LNCaP clone FGC (cell line): Measurements from ENCODE around the gene DENND2C.

Source experiments
- DNase-seq: peaks from one replicate; pipeline ENCODE4 v3.0.0-alpha.2; 2011; ENCODE audit warnings: low read depth
- H3K4me3 ChIP-seq: 2 replicates; pipeline ENCODE4 v1.5.1; 2011; ENCODE audit warnings: mild to moderate bottlenecking, low read depth, low read length, control low read depth
- TF ChIP-seq, protein P1 (sequence below): IDR thresholded peaks from 2 replicates; pipeline ENCODE4 v1.5.1; 2012; ENCODE audit warnings: mild to moderate bottlenecking; ENCODE audit not compliant: control insufficient read depth, insufficient read depth; ENCODE audit errors: extremely low read depth

Gene DENND2C

DNA sequence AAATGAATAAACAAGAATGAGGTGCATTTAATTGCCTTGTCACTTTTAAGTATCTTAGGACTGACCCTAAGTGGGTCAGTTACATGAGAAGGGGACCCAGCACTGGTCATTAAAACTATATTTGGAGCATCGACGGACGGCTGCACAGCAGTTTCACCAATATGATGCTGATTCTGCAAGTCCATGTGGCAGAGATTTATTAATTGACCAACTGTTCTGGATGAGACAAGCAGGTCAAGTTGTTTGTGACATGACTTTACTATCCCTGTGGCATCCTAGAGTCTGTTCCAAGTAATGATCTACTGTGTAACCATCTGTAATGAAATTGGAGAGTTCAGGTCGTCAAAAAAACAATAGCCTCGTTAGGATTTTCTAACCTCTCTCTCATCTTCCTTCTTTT, 16.0 kb upstream of the DENND2C start:
- TF ChIP-seq, protein P1, sequence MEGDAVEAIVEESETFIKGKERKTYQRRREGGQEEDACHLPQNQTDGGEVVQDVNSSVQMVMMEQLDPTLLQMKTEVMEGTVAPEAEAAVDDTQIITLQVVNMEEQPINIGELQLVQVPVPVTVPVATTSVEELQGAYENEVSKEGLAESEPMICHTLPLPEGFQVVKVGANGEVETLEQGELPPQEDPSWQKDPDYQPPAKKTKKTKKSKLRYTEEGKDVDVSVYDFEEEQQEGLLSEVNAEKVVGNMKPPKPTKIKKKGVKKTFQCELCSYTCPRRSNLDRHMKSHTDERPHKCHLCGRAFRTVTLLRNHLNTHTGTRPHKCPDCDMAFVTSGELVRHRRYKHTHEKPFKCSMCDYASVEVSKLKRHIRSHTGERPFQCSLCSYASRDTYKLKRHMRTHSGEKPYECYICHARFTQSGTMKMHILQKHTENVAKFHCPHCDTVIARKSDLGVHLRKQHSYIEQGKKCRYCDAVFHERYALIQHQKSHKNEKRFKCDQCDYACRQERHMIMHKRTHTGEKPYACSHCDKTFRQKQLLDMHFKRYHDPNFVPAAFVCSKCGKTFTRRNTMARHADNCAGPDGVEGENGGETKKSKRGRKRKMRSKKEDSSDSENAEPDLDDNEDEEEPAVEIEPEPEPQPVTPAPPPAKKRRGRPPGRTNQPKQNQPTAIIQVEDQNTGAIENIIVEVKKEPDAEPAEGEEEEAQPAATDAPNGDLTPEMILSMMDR: no peak
- H3K4me3 ChIP-seq: no peak overlapping the region
- DNase-seq: no peak

- H3K4me3 ChIP-seq: no peak overlapping the region
- no peak for DNase-seq
- TF ChIP-seq, protein P1: no peak
Measured at GRCh38 chr1:114677691-114678090, 7.8 kb upstream of the DENND2C start.

DNA sequence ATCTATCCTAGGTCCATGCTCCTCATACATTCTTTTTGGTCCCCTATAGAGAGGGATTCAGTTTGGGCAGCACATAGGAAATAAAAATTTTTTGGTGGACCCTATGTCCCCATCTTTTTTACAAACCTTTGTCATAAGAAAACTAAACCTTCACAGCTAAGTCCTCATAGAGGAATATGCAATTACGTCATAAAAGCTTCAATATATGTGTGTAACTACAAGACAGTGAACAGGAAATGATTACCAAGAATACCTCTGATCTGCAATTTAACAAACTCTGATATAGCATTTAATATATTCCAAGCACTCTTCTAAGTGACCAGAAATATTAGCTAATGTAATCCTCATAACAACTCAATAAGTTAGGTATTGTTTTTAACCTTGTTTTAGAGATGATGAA, 6.3 kb upstream of the DENND2C start:
- H3K4me3 ChIP-seq: no peak overlapping the region
- DNase-seq: no peak
- TF ChIP-seq, protein P1: no peak

GRCh38 chr1:114671939-114672275, 2.1 kb upstream of the DENND2C start:
- H3K4me3 ChIP-seq: no peak overlapping the region
- TF ChIP-seq, protein P1: no peak
- no peak for DNase-seq

GRCh38 chr1:114671011-114671938, 1.4 kb upstream of the DENND2C start:
- no peak for DNase-seq
- TF ChIP-seq, protein P1: peak; percentile 59
- no peak overlapping the region for H3K4me3 ChIP-seq

GRCh38 chr1:114670083-114671010, 498 bp upstream of the DENND2C start:
- H3K4me3 ChIP-seq: peak overlapping the region; percentile 78
- peak; percentile 83 for DNase-seq
- TF ChIP-seq, protein P1: no peak
